Peyer's patch (tissue), 4 donors: ENCODE results near the gene RANBP10. TPM values are rescaled to one million over a fixed set of nuclear protein-coding genes. Genes with fewer than 3 reads are reported as not detected.

Experiments used
- DNase-seq, 3 donors: peaks; one replicate each; pipeline ENCODE4 v3.0.0-alpha.2; 2017 to 2019
- H3K27ac ChIP-seq, 4 donors: fragments of 200-600 bp; sonication (generic); one replicate each; pipeline ENCODE4 v1.5.1; 2016 to 2019
- H3K27me3 ChIP-seq, 2 donors: fragments of 200-600 bp; sonication (generic); one replicate each; pipeline ENCODE4 v1.5.1; 2019
- H3K36me3 ChIP-seq, 3 donors: fragments of 200-600 bp; sonication (generic); one replicate each; pipeline ENCODE4 v1.5.1; 2016 to 2019
- H3K4me1 ChIP-seq, 4 donors: fragments of 200-600 bp; sonication (generic); one replicate each; pipeline ENCODE4 v1.5.1; 2016 to 2019
- H3K4me3 ChIP-seq, 4 donors: fragments of 200-600 bp; sonication (generic); 1 replicate in 3 of 4; 2 replicates in 1 of 4; pipeline ENCODE4 v1.5.1; 2016 to 2019; ENCODE audit warnings: mild to moderate bottlenecking in 1 of 4
- H3K9me3 ChIP-seq, 4 donors: fragments of 200-600 bp; sonication (generic); one replicate each; pipeline ENCODE4 v1.5.1; 2016 to 2019; ENCODE audit warnings: mild to moderate bottlenecking in 1 of 4
- CTCF ChIP-seq, 6 experiments: fragments of 450-650 bp in 4 of 6; fragments of 200-600 bp in 2 of 6; sonication (generic) in 1 of 6; IDR thresholded peaks; one replicate each; pipeline ENCODE4 v1.5.1; 2017 to 2019; ENCODE audit warnings: antibody characterized with exemption in 6 of 6, mild to moderate bottlenecking in 3 of 6, moderate library complexity in 1 of 6
- POLR2A ChIP-seq, 2 donors: fragments of 450-650 bp; IDR thresholded peaks; one replicate each; pipeline ENCODE4 v1.5.1; 2017; ENCODE audit warnings: antibody characterized with exemption in 2 of 2, mild to moderate bottlenecking in 2 of 2, moderate library complexity in 2 of 2
- total RNA-seq, 4 donors: library from RNA; depleted of rRNA; stranded (reverse); fragments of >200 nt; gene quantifications; one replicate each; pipeline ENCODE4 v1.1.0, GENCODE V29; 2016

The RANBP10 gene
- total RNA-seq, 4 donors from 2014 or later, result 15.2 to 29.9 (median 24.0) TPM

DNA sequence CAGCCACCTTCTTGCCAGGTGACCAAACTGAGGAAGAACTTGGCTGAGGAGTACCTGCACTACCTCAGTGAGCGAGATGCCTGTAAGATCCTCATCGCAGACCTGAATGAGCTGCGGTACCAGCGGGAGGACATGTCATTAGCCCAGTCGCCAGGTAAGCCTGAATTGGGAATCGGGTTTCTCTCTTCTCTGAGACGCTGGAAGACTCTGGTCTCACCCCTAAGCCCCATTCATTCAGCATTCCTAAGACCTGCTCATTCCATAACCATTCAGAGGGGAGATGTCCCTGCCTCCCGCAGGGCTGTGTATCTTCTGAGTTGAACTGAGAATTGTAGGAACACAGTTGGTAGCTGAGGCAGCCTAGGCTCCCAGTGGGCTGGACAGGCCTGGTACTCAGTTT is 18.8 kb upstream of the RANBP10 start:
- no peak overlapping the region for H3K4me3 ChIP-seq
- no peaks in the 10 kb centered on the region for H3K27me3 ChIP-seq
- no peaks in the 10 kb centered on the region for H3K4me1 ChIP-seq
- H3K9me3 ChIP-seq, result no peaks in the 10 kb centered on the region
- H3K36me3 ChIP-seq, result peaks cover 0 to 22% (median 0%) of the 10 kb centered on the region in 3 donors
- TF ChIP-seq CTCF (IDR thresholded peaks at IDR 0.05) (no peak), POLR2A (IDR thresholded peaks at IDR 0.05) (no peak)
- H3K27ac ChIP-seq, result no peak overlapping the region
- no peak for DNase-seq

- H3K27me3 ChIP-seq, result no peaks in the 10 kb centered on the region
- H3K9me3 ChIP-seq, result no peaks in the 10 kb centered on the region
- H3K4me1 ChIP-seq, result no peaks in the 10 kb centered on the region
- no peak for DNase-seq
- H3K4me3 ChIP-seq, result no peak overlapping the region
- TF ChIP-seq CTCF (IDR thresholded peaks at IDR 0.05) (no peak), POLR2A (IDR thresholded peaks at IDR 0.05) (no peak)
- H3K36me3 ChIP-seq, result peaks cover 0 to 6% (median 0%) of the 10 kb centered on the region in 3 donors
- H3K27ac ChIP-seq, result no peak overlapping the region
Measured at GRCh38 chr16:67822511-67822910, 16.2 kb upstream of the RANBP10 start.

DNA sequence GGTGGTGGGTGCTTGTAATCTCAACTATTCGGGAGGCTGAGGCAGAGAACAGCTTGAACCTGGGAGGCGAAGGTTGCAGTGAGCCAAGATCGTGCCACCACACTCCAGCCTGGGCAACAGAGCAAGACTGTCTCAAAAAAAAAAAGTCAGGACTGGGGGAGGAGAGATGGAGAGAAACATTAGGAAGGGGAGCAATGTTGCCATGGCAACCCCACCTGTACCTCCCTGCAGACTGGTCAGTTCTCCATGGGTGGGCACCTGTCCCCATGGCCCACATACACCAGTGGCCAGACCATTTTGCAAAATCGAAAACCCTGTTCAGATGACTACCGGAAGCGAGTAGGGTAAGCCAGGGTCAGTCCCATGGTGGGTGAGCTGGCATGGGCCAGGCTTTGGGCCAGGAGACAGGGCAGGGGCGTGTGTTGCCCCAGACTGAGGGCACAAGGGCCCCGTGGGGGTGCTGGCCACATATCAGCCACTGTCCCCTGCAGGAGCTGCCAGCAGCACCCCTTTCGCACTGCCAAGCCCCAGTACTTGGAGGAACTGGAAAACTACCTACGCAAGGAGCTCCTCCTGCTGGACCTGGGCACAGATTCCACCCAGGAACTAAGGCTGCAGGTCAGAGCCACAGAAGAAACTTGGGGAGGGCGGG is 14.4 kb upstream of the RANBP10 start:
- Histone ChIP-seq H3K4me3 (no peak overlapping the region), H3K4me1 (no peaks in the 10 kb centered on the region), H3K9me3 (no peaks in the 10 kb centered on the region), H3K36me3 (no peaks in the 10 kb centered on the region), H3K27ac (no peak overlapping the region), H3K27me3 (no peaks in the 10 kb centered on the region)
- TF ChIP-seq CTCF (IDR thresholded peaks at IDR 0.05), result no peak
- TF ChIP-seq POLR2A (IDR thresholded peaks at IDR 0.05), result no peak
- no peak for DNase-seq

- Histone ChIP-seq H3K27ac (no peak overlapping the region), H3K36me3 (no peaks in the 10 kb centered on the region), H3K27me3 (no peaks in the 10 kb centered on the region), H3K9me3 (no peaks in the 10 kb centered on the region), H3K4me1 (peaks cover 0 to 5% (median 0%) of the 10 kb centered on the region in 4 donors), H3K4me3 (no peak overlapping the region)
- peak in 2 of 3 donors; percentile 58 to 67 for DNase-seq
- no peak for TF ChIP-seq CTCF (IDR thresholded peaks at IDR 0.05)
- no peak for TF ChIP-seq POLR2A (IDR thresholded peaks at IDR 0.05)
Measured at GRCh38 chr16:67814567-67814966, 8.2 kb upstream of the RANBP10 start.

GRCh38 chr16:67811899-67812298 is 5.5 kb upstream of the RANBP10 start:
- no peak for DNase-seq

More at GRCh38 chr16:67811899-67812298, 5.5 kb upstream of the RANBP10 start:
- H3K27ac ChIP-seq, result no peak overlapping the region
- no peak overlapping the region for H3K4me3 ChIP-seq
- H3K27me3 ChIP-seq, result no peaks in the 10 kb centered on the region
- TF ChIP-seq POLR2A (IDR thresholded peaks at IDR 0.05) (no peak), CTCF (IDR thresholded peaks at IDR 0.05) (no peak)
- no peaks in the 10 kb centered on the region for H3K36me3 ChIP-seq
- peaks cover 0 to 11% (median 4%) of the 10 kb centered on the region in 4 donors for H3K4me1 ChIP-seq
- H3K9me3 ChIP-seq, result no peaks in the 10 kb centered on the region
